Measurements from ENCODE around the gene AOPEP.

- TF ChIP-seq CTCF (conservative IDR thresholded peaks at IDR 0.05) (no peak), ZFX (IDR thresholded peaks at IDR 0.05) (no peak)
Measured at GRCh38 chr9:94916956-94917355, 190.5 kb downstream of the AOPEP start.
